ENCODE measurements around the gene ATG101. TPM values are rescaled to one million over a fixed set of nuclear protein-coding genes. Genes with fewer than 3 reads are reported as not detected.

The ATG101 gene
- total RNA-seq, 1 donor from 2014 or later = 19.8 TPM

DNA sequence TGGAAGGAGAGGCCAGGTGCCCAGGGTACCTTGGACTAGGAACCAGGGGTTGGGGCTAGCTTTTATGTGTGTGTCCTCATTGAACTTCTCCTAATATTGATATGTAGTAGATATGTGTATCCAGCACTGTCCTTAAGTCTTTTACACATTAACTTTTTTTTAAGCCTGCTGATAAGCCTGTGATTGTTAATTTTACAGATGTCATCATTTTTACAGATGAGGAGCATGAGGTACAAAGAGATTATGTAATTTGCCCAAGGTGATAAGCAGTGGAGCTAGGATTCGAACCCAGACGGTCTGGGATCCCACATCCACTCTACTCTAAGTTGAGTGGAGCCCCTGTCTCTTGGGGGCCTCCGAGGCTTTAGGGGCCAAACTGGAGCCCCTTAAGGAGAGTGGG lies 28.7 kb upstream of the ATG101 start:
- Mint-ChIP-seq H3K36me3 (peaks cover 6% of the 10 kb centered on the region), H3K4me3 (no peak overlapping the region), H3K27ac (no peak overlapping the region), H3K4me1 (peaks cover 23% of the 10 kb centered on the region), H3K27me3 (ENCODE audit: insufficient read depth, low read depth) (peaks cover 9% of the 10 kb centered on the region), H3K9me3 (no peaks in the 10 kb centered on the region)
- H3K9me3 ChIP-seq (ENCODE audit: low read depth) = no peaks in the 10 kb centered on the region
- no peak overlapping the region for H3K9ac ChIP-seq
- DNase-seq (ENCODE audit: low spot score) = no peak
- no peak overlapping the region for H3K4me2 ChIP-seq
- H4K20me1 ChIP-seq (ENCODE audit: low read depth) = peaks cover 41% of the 10 kb centered on the region
- peaks cover 31% of the 10 kb centered on the region for H3K27me3 ChIP-seq
- no peaks in the 10 kb centered on the region for H3K79me2 ChIP-seq (ENCODE audit: low read depth)
- H3K27ac ChIP-seq = no peak overlapping the region
- TF ChIP-seq, protein P1, sequence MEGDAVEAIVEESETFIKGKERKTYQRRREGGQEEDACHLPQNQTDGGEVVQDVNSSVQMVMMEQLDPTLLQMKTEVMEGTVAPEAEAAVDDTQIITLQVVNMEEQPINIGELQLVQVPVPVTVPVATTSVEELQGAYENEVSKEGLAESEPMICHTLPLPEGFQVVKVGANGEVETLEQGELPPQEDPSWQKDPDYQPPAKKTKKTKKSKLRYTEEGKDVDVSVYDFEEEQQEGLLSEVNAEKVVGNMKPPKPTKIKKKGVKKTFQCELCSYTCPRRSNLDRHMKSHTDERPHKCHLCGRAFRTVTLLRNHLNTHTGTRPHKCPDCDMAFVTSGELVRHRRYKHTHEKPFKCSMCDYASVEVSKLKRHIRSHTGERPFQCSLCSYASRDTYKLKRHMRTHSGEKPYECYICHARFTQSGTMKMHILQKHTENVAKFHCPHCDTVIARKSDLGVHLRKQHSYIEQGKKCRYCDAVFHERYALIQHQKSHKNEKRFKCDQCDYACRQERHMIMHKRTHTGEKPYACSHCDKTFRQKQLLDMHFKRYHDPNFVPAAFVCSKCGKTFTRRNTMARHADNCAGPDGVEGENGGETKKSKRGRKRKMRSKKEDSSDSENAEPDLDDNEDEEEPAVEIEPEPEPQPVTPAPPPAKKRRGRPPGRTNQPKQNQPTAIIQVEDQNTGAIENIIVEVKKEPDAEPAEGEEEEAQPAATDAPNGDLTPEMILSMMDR (IDR thresholded peaks at IDR 0.05) = no peak
- TF ChIP-seq EZH2phosphoT487 (IDR thresholded peaks at IDR 0.05) (no peak), EZH2 (IDR thresholded peaks at IDR 0.05) (no peak)
- H3K36me3 ChIP-seq = no peaks in the 10 kb centered on the region
- no peak overlapping the region for H2AFZ ChIP-seq (replicated peaks)
- H3K4me1 ChIP-seq = no peaks in the 10 kb centered on the region
- H3F3A ChIP-seq (ENCODE audit: low read depth) = peaks cover 21% of the 10 kb centered on the region
- H3K4me3 ChIP-seq = no peak overlapping the region

DNA sequence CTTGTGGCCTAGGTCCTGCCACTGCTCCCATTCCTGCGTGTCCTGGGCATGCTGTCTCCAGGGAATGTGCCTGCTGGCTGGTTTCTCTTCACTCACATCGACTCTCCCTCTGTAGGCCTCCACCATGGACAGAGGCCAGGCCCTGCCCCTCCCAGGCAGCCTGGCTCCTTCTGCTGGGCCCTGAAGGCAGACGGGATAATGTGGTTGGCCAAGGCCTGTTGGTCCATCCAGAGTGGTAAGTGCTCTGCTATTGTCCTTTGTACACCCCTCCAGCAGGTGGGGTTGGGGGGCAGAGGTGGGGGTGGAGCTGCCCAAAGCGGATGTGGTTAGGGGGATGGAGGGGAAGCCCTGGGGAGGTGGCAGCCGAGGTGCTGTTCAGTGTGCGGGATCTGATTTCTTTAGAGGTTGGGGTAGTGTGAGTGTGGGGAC lies 28.1 kb upstream of the ATG101 start:
- Mint-ChIP-seq H3K4me3 (no peak overlapping the region), H3K27ac (peak overlapping the region; percentile 71), H3K9me3 (no peaks in the 10 kb centered on the region), H3K36me3 (peaks cover 6% of the 10 kb centered on the region), H3K4me1 (peaks cover 19% of the 10 kb centered on the region), H3K27me3 (ENCODE audit: insufficient read depth, low read depth) (peaks cover 9% of the 10 kb centered on the region)
- H3K36me3 ChIP-seq = no peaks in the 10 kb centered on the region
- peak; percentile 66 for DNase-seq (ENCODE audit: low spot score)
- H3K4me2 ChIP-seq = no peak overlapping the region
- H4K20me1 ChIP-seq (ENCODE audit: low read depth) = peaks cover 41% of the 10 kb centered on the region
- peaks cover 14% of the 10 kb centered on the region for H3F3A ChIP-seq (ENCODE audit: low read depth)
- H3K4me3 ChIP-seq = no peak overlapping the region
- H3K27ac ChIP-seq = no peak overlapping the region
- H3K9ac ChIP-seq = no peak overlapping the region
- H3K4me1 ChIP-seq = no peaks in the 10 kb centered on the region
- H3K9me3 ChIP-seq (ENCODE audit: low read depth) = no peaks in the 10 kb centered on the region
- H3K27me3 ChIP-seq = peaks cover 24% of the 10 kb centered on the region
- no peak overlapping the region for H2AFZ ChIP-seq (replicated peaks)
- H3K79me2 ChIP-seq (ENCODE audit: low read depth) = no peaks in the 10 kb centered on the region
- TF ChIP-seq EZH2phosphoT487 (IDR thresholded peaks at IDR 0.05) = no peak
- TF ChIP-seq EZH2 (IDR thresholded peaks at IDR 0.05) = no peak
- TF ChIP-seq, protein P1 (IDR thresholded peaks at IDR 0.05) = no peak

DNA sequence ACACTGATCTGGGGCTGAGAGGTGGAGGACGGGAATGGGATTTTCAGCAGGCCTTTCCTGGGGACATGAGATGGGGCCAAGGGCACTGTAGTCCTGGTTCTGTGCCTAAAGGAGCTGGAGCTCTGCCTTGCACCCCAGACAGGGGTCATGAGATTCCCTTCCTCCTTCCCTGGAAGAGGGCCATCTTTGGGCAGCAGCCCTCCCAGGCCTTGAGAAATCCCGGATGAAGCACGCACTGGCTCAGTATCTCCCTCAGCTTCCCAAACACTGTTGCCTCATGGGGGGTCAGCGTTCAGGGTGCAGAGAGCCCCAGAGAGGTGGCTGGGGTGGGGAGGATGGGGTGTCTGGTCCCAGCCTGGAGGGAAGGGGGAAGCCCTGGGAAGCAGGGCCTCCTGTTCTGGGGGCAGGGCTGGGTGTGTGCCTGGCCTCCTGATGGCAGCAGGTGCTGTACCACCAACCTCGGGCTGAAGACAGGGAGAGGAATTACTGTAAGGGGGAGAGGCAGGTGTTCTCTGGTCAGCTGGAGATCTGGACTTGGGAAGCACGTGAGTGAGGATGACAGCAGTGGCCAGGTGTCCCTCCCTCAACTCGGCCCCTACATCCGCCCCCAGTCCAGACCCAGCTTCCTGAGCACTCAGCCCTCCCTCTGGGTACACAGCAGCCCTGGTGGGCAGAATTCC lies 26.9 kb upstream of the ATG101 start:
- H2AFZ ChIP-seq (replicated peaks) = no peak overlapping the region
- no peaks in the 10 kb centered on the region for H3K36me3 ChIP-seq
- H3K4me3 ChIP-seq = no peak overlapping the region
- no peak for TF ChIP-seq EZH2 (IDR thresholded peaks at IDR 0.05)
- TF ChIP-seq, protein P1 (IDR thresholded peaks at IDR 0.05) = no peak
- TF ChIP-seq EZH2phosphoT487 (IDR thresholded peaks at IDR 0.05) = no peak
- H3K4me1 Mint-ChIP-seq = peaks cover 16% of the 10 kb centered on the region
- H3K4me3 Mint-ChIP-seq = no peak overlapping the region
- peaks cover 41% of the 10 kb centered on the region for H4K20me1 ChIP-seq (ENCODE audit: low read depth)
- H3K36me3 Mint-ChIP-seq = peaks cover 6% of the 10 kb centered on the region
- H3K27me3 ChIP-seq = peaks cover 15% of the 10 kb centered on the region
- no peak overlapping the region for H3K9ac ChIP-seq
- no peak for DNase-seq (ENCODE audit: low spot score)
- peaks cover 9% of the 10 kb centered on the region for H3K27me3 Mint-ChIP-seq (ENCODE audit: insufficient read depth, low read depth)
- H3K4me2 ChIP-seq = no peak overlapping the region
- no peak overlapping the region for H3K27ac ChIP-seq
- H3F3A ChIP-seq (ENCODE audit: low read depth) = peaks cover 13% of the 10 kb centered on the region
- no peaks in the 10 kb centered on the region for H3K9me3 Mint-ChIP-seq
- no peaks in the 10 kb centered on the region for H3K79me2 ChIP-seq (ENCODE audit: low read depth)
- H3K27ac Mint-ChIP-seq = no peak overlapping the region
- H3K9me3 ChIP-seq (ENCODE audit: low read depth) = no peaks in the 10 kb centered on the region
- no peaks in the 10 kb centered on the region for H3K4me1 ChIP-seq

All from neural progenitor cell (in vitro differentiated cells).